Measurements from ENCODE around the gene MAP2K7.

DNA sequence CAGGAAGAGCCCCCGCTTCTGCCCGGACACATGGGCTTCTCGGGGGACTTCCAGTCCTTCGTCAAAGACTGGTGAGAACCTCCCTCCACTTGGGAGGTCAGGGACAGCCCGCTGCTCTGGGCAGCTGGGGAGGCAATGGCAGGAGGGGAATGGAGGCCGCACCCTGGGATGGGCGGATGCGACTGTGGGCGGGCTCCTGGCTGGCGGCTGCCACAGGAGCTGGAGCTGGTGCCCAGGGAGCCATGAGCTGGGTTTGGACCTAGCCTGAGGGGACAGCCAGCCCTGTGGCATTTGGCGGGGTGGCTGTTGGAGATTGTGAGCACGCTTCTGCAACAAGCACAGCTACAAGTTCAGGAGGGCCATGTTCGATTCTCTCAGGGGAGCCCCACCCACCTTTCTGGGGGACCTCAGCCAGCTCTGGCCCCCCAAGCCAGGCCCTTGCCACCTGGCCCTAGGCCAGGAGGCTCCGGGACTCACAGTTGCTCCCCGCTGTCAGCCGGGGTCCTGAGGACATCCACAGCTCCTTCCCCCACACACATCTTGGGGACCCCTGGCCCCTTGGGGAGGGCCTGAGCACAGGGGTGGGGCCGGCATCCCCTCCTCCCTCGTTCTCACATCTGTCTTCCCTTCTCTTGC is 7.9 kb downstream of the MAP2K7 start:
- TF ChIP-seq, protein P1, sequence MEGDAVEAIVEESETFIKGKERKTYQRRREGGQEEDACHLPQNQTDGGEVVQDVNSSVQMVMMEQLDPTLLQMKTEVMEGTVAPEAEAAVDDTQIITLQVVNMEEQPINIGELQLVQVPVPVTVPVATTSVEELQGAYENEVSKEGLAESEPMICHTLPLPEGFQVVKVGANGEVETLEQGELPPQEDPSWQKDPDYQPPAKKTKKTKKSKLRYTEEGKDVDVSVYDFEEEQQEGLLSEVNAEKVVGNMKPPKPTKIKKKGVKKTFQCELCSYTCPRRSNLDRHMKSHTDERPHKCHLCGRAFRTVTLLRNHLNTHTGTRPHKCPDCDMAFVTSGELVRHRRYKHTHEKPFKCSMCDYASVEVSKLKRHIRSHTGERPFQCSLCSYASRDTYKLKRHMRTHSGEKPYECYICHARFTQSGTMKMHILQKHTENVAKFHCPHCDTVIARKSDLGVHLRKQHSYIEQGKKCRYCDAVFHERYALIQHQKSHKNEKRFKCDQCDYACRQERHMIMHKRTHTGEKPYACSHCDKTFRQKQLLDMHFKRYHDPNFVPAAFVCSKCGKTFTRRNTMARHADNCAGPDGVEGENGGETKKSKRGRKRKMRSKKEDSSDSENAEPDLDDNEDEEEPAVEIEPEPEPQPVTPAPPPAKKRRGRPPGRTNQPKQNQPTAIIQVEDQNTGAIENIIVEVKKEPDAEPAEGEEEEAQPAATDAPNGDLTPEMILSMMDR (IDR thresholded peaks at IDR 0.05), result no peak
- no peak for TF ChIP-seq POLR2A (IDR thresholded peaks at IDR 0.05)

All from lower leg skin (tissue), 3 donors.